ENCODE measurements around the gene AP2B1. TPM values are rescaled to one million over a fixed set of nuclear protein-coding genes. Genes with fewer than 3 reads are reported as not detected.
A peak's percentile ranks its signal among the peaks of the same experiment; 100 is the strongest.
"Not testable (repeated sequence)": the region's sequence is repeated elsewhere in the genome, so short reads cannot be mapped to it uniquely, and the experiment has no call there.

AP2B1 gene
- total and polyA plus RNA-seq, 2 experiments from 2014 or later: 76.1 to 87.0 TPM

DNA sequence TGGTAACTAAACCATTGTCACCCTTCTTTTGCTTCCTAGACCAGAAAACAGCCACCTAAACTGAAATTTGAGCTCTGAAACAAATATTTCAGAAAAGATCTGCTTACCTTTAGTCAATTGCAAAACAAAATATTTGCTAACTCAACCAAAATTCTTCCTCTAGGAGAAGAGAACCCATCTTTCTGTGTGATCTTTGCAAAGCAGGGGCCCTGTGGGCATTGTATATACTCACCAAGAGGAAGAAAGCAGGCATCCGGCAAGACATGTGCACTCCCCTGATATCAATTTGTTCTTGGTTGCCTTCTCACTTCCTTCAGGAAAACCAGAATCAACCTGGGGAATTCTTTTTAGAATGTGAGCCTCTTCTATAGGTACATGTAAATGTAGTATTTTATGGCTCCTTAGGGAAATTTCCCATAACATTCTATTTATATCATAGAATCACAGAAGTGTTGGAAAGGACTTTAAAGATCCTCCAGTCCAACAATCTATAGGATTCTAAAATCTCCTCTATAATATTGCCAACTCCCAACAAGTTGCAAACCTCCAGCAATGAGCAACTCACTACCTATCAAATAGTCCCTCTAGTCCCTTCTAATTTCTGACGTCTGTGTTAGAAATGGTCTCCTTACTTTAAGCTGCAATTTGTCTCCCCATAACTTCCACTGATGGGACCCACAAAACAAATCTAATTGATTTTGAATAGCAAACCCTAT is 27.5 kb upstream of the AP2B1 start:
- H2AFZ ChIP-seq: no peak overlapping the region
- H3K79me2 ChIP-seq: no peaks in the 10 kb centered on the region
- DNase-seq (ENCODE audit: low spot score): no peak
- no peak overlapping the region for H3K27ac ChIP-seq
- H3K4me2 ChIP-seq: no peak overlapping the region
- no peaks in the 10 kb centered on the region for H3K9me2 ChIP-seq (replicated peaks; ENCODE audit: insufficient read depth)
- H3K36me3 ChIP-seq (replicated peaks; ENCODE audit: insufficient read depth, low read depth): no peaks in the 10 kb centered on the region
- no peaks in the 10 kb centered on the region for H3K4me1 ChIP-seq (ENCODE audit: insufficient read depth)
- 85% methylated on average over 2 of the region's 2 CpGs for WGBS (ENCODE audit: low lambda C conversion rate, missing lambda C conversion rate)
- no peak overlapping the region for H3K4me3 ChIP-seq
- TF ChIP-seq EZH2phosphoT487 (IDR thresholded peaks at IDR 0.05; ENCODE audit: low read depth, severe bottlenecking, unreplicated experiment) (no peak), EZH2 (IDR thresholded peaks at IDR 0.05; ENCODE audit: borderline replicate concordance) (no peak), CTCF (IDR thresholded peaks at IDR 0.05; ENCODE audit: poor library complexity) (no peak)
- H3K27me3 ChIP-seq: peaks cover 16% of the 10 kb centered on the region
- H3K9me3 ChIP-seq (ENCODE audit: low read depth): no peaks in the 10 kb centered on the region
- no peaks in the 10 kb centered on the region for H4K20me1 ChIP-seq (ENCODE audit: insufficient read depth, poor library complexity, severe bottlenecking)

DNA sequence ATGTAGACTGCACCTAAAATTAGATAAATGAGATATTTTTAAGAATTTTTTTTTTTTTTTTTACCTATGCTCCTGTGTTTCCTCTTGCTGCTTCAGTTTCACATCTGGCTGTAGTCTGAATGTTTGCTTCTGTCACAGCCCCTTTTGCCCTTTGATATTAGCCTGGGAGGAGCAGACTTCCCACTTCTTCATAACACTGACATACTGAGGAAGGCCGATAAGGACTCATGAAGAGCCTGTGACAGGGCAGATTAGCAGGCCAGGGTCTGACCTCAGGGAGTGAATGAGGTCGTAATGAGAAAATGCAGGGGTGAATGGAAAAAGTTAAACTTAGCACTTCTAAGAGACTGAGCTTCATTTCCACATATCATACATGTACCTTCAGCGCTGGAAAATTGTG is 26.4 kb upstream of the AP2B1 start, which contains the start of gene SLFN14:
Gene SLFN14 (minus strand): TSS at position 117 of the 400 bp plus-strand sequence. CDS start 2,757 bp downstream, outside the sequence.
- H3K79me2 ChIP-seq: no peaks in the 10 kb centered on the region
- H3K27ac ChIP-seq: no peak within 1 kb of the TSS
- 57% methylated on average over 3 of the region's 3 CpGs for WGBS (ENCODE audit: low lambda C conversion rate, missing lambda C conversion rate)
- H3K4me3 ChIP-seq: no peak within 1 kb of the TSS
- H3K9me2 ChIP-seq (replicated peaks; ENCODE audit: insufficient read depth): no peaks in the 10 kb centered on the region
- no peak within 1 kb of the TSS for H3K4me2 ChIP-seq
- H3K9me3 ChIP-seq (ENCODE audit: low read depth): no peaks in the 10 kb centered on the region
- H4K20me1 ChIP-seq (ENCODE audit: insufficient read depth, poor library complexity, severe bottlenecking): no peaks in the 10 kb centered on the region
- DNase-seq (ENCODE audit: low spot score): no peak
- TF ChIP-seq EZH2 (IDR thresholded peaks at IDR 0.05; ENCODE audit: borderline replicate concordance): no peak
- no peak for TF ChIP-seq CTCF (IDR thresholded peaks at IDR 0.05; ENCODE audit: poor library complexity)
- no peak within 1 kb of the TSS for H2AFZ ChIP-seq
- no peaks in the 10 kb centered on the region for H3K36me3 ChIP-seq (replicated peaks; ENCODE audit: insufficient read depth, low read depth)
- peaks cover 19% of the 10 kb centered on the region for H3K27me3 ChIP-seq
- H3K4me1 ChIP-seq (ENCODE audit: insufficient read depth): no peaks in the 10 kb centered on the region

- H3K9me3 ChIP-seq (ENCODE audit: low read depth); H3K27ac ChIP-seq; H3K4me3 ChIP-seq; H3K4me2 ChIP-seq; H3K9me2 ChIP-seq (replicated peaks; ENCODE audit: insufficient read depth); H3K79me2 ChIP-seq; H4K20me1 ChIP-seq (ENCODE audit: insufficient read depth, poor library complexity, severe bottlenecking); DNase-seq (ENCODE audit: low spot score); H3K36me3 ChIP-seq (replicated peaks; ENCODE audit: insufficient read depth, low read depth); H3K4me1 ChIP-seq (ENCODE audit: insufficient read depth); H3K27me3 ChIP-seq; H2AFZ ChIP-seq: not testable (repeated sequence)
- 86% methylated on average over 14 of the region's 16 CpGs for WGBS (ENCODE audit: low lambda C conversion rate, missing lambda C conversion rate)
These were observed 23.9 kb upstream of the AP2B1 start for GRCh38 chr17:35563181-35563580.

DNA sequence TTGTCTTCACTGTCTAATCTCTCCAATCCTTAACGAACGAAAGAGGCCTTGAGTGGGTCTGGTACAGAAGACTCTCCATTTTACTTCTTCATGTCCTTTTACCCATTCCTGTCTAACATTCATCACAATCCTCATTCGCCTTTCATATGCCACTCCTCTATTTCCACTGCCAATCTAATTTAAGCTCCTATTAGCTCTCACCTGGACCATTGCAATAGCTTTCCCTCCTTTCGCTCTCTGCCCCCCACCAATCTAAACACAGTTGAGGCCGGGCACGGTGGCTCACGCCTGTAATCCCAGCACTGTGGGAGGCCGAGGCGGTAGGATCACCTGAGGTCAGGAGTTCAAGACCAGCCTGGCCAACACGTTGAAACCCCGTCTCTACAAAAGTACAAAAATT is 20.2 kb upstream of the AP2B1 start:
- Histone ChIP-seq H3K79me2 (peaks cover 35% of the 10 kb centered on the region), H3K9me2 (replicated peaks; ENCODE audit: insufficient read depth) (no peaks in the 10 kb centered on the region), H4K20me1 (ENCODE audit: insufficient read depth, poor library complexity, severe bottlenecking) (no peaks in the 10 kb centered on the region), H3K4me2 (peak overlapping the region; percentile 72), H3K27me3 (peaks cover 4% of the 10 kb centered on the region), H3K9me3 (ENCODE audit: low read depth) (no peaks in the 10 kb centered on the region), H3K27ac (no peak overlapping the region), H3K36me3 (replicated peaks; ENCODE audit: insufficient read depth, low read depth) (no peaks in the 10 kb centered on the region), H3K4me1 (ENCODE audit: insufficient read depth) (peaks cover 18% of the 10 kb centered on the region), H3K4me3 (no peak overlapping the region), H2AFZ (peak overlapping the region; percentile 52)
- no peak for TF ChIP-seq EZH2phosphoT487 (IDR thresholded peaks at IDR 0.05; ENCODE audit: low read depth, severe bottlenecking, unreplicated experiment)
- no peak for TF ChIP-seq CTCF (IDR thresholded peaks at IDR 0.05; ENCODE audit: poor library complexity)
- TF ChIP-seq EZH2 (IDR thresholded peaks at IDR 0.05; ENCODE audit: borderline replicate concordance): no peak
- WGBS (ENCODE audit: low lambda C conversion rate, missing lambda C conversion rate): 72% methylated on average over 11 of the region's 11 CpGs
- no peak for DNase-seq (ENCODE audit: low spot score)
